Mesothelial cell of epicardium (in vitro differentiated cells): Measurements from ENCODE around the gene ANKRD44. TPM values are rescaled to one million over a fixed set of nuclear protein-coding genes. Genes with fewer than 3 reads are reported as not detected.

Source experiments
- DNase-seq, 2 experiments: peaks; one replicate each; pipeline ENCODE4 v3.0.0; 2021; ENCODE audit warnings: low spot score in 2 of 2; ENCODE audit not compliant: unreplicated experiment in 2 of 2
- H3K27ac Mint-ChIP-seq: 2 replicates; pipeline ENCODE4 v1.8.0; 2021; ENCODE audit warnings: mixed read lengths
- H3K27me3 Mint-ChIP-seq: 2 replicates; pipeline ENCODE4 v1.8.0; 2021; ENCODE audit warnings: low read depth, mixed read lengths
- H3K36me3 Mint-ChIP-seq: 2 replicates; pipeline ENCODE4 v1.8.0; 2021; ENCODE audit warnings: mixed read lengths
- H3K4me1 Mint-ChIP-seq: 2 replicates; pipeline ENCODE4 v1.8.0; 2021; ENCODE audit warnings: mixed read lengths
- H3K4me3 Mint-ChIP-seq: 2 replicates; pipeline ENCODE4 v1.8.0; 2021; ENCODE audit warnings: mild to moderate bottlenecking, moderate library complexity, mixed read lengths
- H3K9me3 Mint-ChIP-seq: 2 replicates; pipeline ENCODE4 v1.8.0; 2021; ENCODE audit warnings: mixed read lengths
- CTCF ChIP-seq: fragments of 200-600 bp; sonication (generic); IDR thresholded peaks from one replicate; pipeline ENCODE4 v1.5.0; 2021; ENCODE audit warnings: antibody characterized with exemption; ENCODE audit not compliant: unreplicated experiment
- total RNA-seq: library from RNA; stranded (reverse); gene quantifications from 3 replicates; pipeline ENCODE4 v1.2.1, GENCODE V29; 2021

Gene ANKRD44
- total RNA-seq, 1 donor from 2014 or later = 10.4 TPM

DNA sequence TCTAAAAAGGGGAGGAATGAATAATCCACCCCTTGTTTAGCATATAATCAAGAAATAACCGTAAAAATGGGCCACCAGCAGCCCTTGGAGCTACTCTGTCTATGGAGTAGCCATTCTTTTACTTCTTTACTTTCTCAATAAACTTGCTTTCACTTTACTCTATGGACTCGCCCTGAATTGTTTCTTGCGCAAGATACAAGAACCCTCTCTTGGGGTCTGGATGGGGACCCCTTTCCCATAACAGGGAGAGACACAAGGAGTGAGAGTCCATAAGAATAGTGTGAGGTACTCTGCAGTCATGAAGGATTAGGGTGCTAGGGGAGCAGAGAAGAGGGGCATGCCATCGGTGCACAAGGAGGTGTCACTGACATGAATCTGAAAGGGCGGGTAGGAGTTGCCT lies 224.9 kb downstream of the ANKRD44 start:
- no peak overlapping the region for H3K27ac Mint-ChIP-seq

GRCh38 chr2:197081294-197081693 lies 229.3 kb downstream of the ANKRD44 start:
- no peaks in the 10 kb centered on the region for H3K27me3 Mint-ChIP-seq
- H3K9me3 Mint-ChIP-seq = peaks cover 8% of the 10 kb centered on the region
- no peak for DNase-seq
- no peak overlapping the region for H3K27ac Mint-ChIP-seq
- TF ChIP-seq CTCF = no peak
- no peak overlapping the region for H3K4me3 Mint-ChIP-seq
- H3K36me3 Mint-ChIP-seq = peaks cover 2% of the 10 kb centered on the region
- peaks cover 14% of the 10 kb centered on the region for H3K4me1 Mint-ChIP-seq

More for the DNA sequence above, 224.9 kb downstream of the ANKRD44 start:
- no peak overlapping the region for H3K4me3 Mint-ChIP-seq
- TF ChIP-seq CTCF = no peak
- no peaks in the 10 kb centered on the region for H3K36me3 Mint-ChIP-seq
- peaks cover 40% of the 10 kb centered on the region for H3K4me1 Mint-ChIP-seq
- no peaks in the 10 kb centered on the region for H3K9me3 Mint-ChIP-seq
- no peak for DNase-seq
- no peaks in the 10 kb centered on the region for H3K27me3 Mint-ChIP-seq

- Mint-ChIP-seq H3K4me3 (no peak overlapping the region), H3K4me1 (peaks cover 11% of the 10 kb centered on the region), H3K27me3 (no peaks in the 10 kb centered on the region), H3K27ac (no peak overlapping the region), H3K36me3 (peaks cover 2% of the 10 kb centered on the region), H3K9me3 (peaks cover 8% of the 10 kb centered on the region)
- no peak for DNase-seq
- no peak for TF ChIP-seq CTCF
These were observed 229.9 kb downstream of the ANKRD44 start for GRCh38 chr2:197080578-197081216.

DNA sequence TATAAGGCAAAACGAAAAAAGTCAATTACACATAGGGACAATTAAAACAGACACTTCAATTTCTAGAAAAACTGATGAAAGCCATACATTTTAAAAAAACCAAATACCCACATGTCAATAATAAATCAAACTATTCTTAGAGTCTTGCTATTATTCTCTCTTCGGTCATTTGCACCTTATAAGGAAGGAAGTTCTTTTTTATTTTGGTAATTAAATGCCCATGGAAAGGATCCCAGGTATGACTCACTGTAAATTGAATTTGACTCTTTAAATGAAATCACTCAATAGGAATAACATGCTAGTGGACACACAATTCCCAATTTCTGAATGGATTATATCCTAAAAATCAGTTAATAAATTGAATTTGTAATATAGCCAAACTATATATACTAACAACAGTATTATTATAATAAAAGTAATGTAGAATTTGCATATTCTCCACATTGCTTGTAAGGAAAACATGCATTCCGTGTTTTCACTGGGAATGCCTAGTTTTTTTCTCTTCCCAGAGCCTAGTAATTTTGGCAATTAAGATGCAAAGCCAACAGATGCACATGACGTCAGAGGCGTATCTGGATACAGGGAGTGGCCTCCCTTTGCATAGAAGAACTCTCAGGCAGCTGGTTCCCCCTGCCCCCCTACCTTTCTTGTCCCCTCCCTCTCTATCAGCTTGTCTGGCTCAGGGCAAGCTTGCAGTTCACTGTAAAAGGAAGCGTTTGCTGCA lies 230.6 kb downstream of the ANKRD44 start:
- no peaks in the 10 kb centered on the region for H3K27me3 Mint-ChIP-seq
- peaks cover 10% of the 10 kb centered on the region for H3K4me1 Mint-ChIP-seq
- no peak overlapping the region for H3K27ac Mint-ChIP-seq
- H3K9me3 Mint-ChIP-seq = peaks cover 8% of the 10 kb centered on the region
- no peak for DNase-seq
- no peak for TF ChIP-seq CTCF
- H3K36me3 Mint-ChIP-seq = peaks cover 2% of the 10 kb centered on the region
- no peak overlapping the region for H3K4me3 Mint-ChIP-seq

DNA sequence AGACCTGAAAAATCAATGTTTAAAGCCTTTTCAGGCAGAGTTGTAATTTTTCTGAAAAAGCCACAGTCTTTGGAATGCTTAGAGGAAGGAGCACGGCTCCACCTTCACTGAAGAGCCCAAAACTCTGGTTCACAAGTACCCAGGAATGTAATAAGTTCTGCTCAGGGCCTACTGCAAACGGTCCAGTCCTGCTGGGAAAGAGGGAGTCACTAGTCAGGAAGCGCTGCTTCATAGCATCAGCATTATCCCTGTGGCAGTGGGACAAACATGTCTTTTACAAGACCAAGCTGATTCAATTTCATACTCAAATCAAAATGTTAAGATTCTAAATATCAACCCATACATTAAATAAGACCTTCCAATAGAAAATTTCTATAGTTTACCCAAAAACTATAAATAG lies 231.2 kb downstream of the ANKRD44 start:
- no peaks in the 10 kb centered on the region for H3K27me3 Mint-ChIP-seq
- H3K4me1 Mint-ChIP-seq = peaks cover 10% of the 10 kb centered on the region
- no peak for DNase-seq
- peaks cover 2% of the 10 kb centered on the region for H3K36me3 Mint-ChIP-seq
- peaks cover 8% of the 10 kb centered on the region for H3K9me3 Mint-ChIP-seq
- TF ChIP-seq CTCF = no peak
- H3K27ac Mint-ChIP-seq = peak overlapping the region; percentile 26
- no peak overlapping the region for H3K4me3 Mint-ChIP-seq
